ENCODE results near the gene HIVEP2.

DNA sequence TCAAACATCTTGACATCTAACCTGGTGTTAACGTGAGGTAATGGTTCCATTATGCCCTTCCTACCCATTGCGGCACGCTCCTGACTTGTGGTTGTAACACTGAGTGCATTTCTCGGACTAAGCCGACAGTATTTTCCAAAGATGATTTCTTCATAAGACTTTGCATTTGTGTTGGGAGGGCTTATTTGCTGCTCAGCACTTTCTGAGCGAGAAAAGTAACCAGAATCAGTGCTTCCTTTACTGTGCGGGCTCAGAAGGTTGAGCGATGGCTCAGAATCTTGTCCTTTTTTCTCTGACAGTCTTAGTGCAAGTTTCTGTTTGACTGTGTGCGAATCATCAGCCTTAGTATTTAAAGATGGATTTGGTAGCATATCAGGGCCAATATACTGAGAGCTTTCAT is 171.7 kb downstream of the HIVEP2 start:
- TF ChIP-seq CTCF (IDR thresholded peaks at IDR 0.05) (no peak), POLR2A (IDR thresholded peaks at IDR 0.05) (no peak)

All from lower leg skin (tissue), 3 donors.